Dedifferentiated amniotic fluid mesenchymal stem cell (primary cell): ENCODE data around the gene TMPRSS2.

Source experiments
- DNase-seq: peaks from one replicate; pipeline ENCODE4 v3.0.0-alpha.2; 2016; ENCODE audit errors: extremely low spot score

Gene TMPRSS2

DNA sequence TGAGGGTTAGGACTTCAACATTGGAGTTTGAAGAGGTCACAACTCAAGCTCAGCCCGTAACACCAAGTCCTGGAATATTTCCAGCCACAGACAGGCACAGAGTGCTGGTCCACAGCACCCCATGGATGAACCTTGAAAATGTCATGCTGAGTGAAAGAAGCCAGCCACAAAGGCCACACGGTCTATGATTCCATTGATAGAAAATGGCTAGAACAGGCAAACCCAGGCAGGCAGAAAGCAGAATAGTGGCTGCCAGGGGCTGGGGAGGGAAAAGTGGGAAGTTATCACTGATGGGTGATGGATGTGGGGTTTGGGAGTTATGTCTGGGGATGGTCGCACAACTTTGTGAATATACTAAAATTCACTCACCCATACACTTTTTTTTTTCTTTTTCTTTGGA lies 60.6 kb downstream of the TMPRSS2 start:
- no peak for DNase-seq

DNA sequence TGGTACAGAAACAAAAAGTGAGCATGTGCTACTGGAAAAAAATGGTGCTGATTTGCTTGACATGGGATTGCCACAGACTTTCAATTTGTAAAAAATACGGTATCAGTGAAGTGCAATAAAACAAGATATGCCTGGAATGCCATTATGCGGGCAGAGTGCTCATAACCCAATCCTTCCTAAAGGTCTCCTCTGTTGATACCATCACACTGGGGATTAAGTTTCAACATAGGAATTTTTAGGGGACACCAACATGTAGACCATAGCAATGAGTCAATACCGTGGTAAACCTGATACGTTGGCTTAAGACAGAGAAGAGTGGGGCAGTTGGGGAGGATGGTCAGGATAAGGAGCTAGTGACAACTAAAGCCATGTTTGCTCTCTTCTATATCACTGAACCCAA lies 61.4 kb downstream of the TMPRSS2 start:
- no peak for DNase-seq

DNA sequence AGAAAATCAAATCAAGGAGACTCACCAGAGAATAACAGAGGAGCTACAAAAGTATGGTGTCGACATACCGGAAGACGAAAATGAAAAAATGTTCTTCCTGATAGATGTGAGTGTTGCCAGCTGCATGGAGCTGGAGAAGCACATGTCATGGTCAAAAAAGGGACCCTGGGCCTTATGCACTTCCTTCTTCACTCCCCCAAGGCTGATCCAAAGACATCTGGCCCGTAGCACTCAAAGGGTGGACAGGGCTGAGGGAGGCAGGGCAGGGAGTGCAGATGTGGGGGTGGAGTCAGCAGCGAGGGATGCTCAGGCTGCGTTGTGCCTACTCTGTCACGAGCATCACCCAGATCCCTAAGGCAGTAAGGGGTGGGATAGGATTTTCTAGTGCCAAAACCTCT lies 62.5 kb downstream of the TMPRSS2 start:
- no peak for DNase-seq

DNA sequence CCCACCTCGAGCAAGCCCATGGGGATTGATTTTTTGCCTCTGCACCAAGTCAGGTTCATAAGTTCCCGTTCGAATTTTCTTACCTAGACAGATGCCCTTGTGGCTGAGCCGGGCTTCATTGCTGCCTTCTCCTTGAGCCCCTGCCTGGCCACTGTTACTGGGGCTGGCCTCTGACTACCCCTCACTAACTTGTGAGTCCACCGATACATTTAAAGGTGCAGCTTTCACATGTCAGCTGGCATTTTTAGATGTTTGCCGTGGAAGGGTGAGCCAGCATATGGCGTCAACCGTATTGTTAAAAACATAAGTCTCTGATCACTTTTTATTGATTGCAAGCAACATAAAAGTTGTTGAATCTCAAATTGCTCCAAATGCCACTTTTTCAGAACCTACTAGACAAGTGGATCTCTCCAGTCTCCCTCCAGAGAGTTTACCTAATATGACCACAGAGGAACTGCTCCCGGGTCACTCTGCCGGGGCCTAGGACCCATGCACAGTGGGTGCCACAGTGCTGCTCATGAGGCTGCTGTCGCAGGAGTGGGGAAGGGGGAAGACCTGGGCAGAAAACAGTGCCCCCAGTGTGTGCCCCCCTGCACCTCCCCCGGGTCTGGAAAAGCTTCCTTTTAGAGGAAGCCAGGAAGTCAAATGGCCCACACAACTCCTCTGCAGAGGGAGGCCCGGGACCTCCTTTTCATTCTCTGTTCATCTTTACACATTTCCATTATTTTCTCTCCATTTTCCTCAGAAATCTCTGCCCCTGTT lies 63.1 kb downstream of the TMPRSS2 start:
- DNase-seq = no peak

DNA sequence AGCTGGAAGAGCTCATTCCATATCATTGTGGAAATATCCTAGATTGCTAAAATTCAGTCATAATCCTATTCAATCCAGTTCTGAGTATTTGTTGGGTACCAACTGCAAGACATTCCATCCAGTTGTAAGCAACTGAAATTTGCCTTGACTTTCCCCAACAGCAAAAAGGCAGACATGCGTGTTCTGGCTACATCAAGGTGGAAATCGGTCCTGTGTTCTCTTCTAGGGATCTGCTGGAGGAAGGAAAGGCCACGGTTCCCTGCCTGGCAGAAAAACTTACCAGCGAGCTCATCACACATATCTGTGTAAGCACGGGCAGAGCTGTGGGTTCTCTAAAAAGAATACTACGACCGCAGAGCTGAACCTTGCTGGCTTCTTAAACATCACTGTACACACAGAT lies 64.4 kb downstream of the TMPRSS2 start:
- DNase-seq = no peak

DNA sequence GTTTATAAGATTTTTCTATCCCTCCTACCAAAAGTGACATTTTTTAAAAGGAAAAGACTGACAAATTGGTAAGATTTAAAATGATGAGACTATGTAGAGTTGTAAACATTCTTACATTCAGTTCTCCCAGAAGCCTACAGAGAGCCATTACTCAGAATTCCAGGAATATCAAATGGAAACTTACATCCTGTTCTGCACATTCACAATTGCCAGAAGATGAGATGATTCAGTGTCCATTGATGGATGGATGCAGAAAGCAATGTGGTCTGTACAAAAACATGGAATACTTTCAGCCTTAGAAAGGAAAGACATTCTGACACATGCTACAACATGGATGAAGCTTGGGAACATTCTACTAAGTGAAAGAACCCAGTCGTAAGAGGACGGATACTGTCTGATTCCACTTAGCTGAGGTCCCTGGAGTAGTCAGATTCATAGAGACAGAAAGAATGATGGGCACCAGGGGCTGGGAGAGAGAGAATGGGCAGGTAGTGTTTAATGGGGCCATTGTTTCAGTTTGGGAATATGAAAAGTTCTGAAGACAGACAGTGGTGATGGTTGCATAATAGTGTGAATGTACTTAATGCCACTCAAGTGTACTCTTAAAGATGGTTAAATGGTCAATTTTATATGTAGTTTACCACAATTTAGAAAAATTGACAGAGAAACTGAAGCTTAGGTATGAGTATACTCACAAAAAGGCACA lies 65.3 kb downstream of the TMPRSS2 start:
- no peak for DNase-seq

DNA sequence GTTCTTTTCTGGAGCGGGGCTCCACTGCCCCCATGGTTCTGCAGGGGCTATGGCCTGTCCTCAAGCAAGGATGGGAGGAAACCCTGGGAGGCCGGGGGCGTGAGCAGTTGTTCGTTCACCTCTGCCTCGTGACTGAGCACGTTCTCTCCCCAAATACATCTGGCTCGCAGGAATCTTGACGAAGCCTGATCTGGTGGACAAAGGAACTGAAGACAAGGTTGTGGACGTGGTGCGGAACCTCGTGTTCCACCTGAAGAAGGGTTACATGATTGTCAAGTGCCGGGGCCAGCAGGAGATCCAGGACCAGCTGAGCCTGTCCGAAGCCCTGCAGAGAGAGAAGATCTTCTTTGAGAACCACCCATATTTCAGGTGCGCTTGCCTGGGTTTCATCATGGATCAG lies 66.4 kb downstream of the TMPRSS2 start:
- no peak for DNase-seq

DNA sequence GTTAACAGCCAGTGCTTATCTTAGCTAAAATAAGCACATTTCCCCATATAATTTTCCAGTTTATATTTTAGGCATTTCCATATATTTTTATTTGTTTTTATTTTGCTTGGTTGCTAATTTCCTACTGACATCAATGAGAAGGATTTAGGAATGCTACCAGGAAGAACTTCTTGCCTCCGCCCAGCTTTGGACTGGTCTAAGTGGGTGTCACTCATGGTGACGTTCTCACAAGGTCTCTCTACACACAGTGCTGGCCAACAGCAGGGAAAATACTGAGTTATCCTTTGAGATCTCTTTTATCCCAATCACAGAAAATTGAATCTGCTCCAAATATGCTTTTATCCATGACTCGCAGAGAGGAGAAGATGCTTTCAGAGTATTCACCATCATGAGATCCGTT lies 68.7 kb downstream of the TMPRSS2 start:
- DNase-seq = no peak

DNA sequence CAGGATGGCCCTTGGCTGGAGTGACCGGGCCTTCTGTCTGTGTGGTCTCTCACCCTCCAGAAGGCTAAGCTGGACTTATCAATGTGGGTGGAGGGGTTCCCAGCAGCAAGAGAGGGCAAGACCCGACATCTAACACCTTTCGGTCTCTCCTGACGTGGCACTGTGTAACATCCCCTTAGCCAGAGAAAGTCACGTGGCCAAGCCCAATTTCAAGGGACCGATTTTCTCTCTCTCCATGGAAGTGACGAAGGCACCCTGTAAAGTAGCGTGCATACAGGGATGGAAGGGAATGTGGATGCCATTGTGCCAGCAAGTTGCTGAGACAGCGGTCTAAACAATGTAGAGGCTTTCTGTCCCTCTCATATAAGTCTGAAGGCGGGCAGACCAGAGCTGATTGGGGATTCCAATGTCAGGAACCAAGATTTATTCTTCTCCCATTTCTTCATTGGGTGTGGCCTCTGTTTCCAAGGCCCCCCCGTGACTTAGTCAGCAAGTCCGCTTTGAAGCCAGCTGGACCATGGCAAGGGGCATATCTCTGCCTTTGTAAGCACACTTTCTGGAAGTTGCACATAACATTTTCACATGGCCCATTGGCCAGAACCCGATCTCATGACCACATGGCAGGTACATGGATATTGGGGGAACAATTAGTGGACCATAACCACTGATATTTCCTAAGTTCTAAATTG lies 69.4 kb downstream of the TMPRSS2 start:
- DNase-seq = no peak

DNA sequence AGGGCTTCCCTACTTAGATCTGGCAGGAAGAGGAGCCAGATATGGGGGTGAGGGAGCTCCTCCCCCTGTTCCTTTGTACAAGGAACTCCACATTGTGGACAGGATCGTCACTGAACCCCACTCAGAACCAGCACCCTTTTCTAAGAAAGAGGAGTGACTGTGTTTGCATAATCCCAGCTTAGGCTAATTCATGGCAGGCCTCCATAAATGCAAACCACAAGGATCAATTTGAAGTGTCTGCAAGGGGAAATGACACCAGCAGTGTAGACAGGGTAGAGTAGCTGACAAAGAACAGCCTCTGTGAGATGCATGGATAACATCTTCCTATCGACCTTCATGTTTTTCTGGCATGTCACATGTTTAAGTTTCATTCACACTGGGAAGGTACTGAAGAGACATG lies 70.2 kb downstream of the TMPRSS2 start:
- DNase-seq = no peak

DNA sequence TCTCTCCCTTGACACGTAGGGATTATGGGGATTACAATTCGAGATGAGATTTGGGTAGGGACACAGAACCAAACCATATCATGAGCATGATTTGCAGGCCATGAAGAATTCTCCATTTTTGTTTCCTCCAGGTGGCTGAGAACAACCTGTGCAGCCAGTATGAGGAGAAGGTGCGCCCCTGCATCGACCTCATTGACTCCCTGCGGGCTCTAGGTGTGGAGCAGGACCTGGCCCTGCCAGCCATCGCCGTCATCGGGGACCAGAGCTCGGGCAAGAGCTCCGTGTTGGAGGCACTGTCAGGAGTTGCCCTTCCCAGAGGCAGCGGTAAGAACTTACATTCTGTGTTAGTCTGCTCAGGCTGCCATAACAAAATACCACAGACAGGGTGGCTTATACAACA lies 72.3 kb downstream of the TMPRSS2 start:
- no peak for DNase-seq

DNA sequence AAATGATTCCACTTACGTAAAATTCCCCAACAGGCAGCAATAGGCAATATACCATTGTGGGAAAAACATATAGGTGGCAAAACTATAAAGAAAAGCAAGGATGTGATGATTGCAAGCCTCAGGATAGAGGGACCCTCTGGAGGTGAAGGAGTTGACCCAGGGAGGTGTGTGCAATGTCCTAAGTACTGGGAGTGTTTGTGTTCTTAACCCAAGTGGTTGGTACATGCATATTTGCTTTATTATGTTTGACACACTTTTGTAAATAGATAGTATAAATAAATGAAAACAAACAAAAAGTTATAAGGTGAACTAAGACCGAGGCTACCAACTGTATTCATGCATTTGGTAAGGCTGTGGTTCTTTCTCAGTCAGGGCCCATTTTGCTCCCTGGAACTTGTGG lies 74.4 kb downstream of the TMPRSS2 start:
- no peak for DNase-seq

DNA sequence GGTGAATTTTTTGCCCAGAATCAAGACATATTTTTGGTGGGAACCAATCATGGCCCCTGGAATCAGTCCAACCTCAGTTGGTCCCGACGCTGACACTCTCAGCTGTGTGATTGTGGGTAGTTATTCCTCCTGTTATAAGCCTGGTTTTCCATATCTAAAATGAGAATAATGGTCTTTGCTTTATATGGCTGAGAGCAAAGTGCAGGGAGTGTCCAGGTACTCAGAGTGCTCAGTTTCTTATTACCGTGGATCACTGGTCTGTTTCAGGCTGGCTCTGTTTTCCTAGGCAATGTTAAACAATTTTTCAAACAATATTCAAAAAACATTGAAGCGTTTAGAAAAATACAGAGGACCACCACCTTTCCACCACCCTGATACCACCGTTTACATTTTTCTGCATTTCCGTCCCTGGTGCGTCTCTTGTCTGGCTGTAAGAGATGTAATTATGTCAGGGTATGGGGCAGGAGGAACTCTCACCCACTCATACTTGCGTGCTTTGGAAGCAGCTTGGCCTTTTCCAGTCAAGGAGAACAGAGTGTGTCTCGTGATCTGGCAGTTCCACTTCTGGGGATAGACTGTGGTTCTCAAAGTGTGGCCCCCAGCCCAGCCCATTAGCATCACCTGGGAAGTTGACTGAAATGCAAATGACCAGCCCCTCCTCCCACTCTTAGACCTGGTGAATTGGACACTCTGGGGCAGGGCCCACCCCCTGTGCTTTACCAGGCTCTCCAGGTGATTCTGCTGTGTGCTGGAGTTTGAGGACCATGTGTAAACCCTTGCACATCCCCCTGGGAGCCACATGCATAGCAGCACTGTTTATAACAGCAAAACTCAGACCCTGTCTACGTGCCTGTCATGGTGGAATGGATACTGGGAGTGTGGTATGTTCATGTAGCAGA lies 75.1 kb downstream of the TMPRSS2 start:
- DNase-seq = no peak

DNA sequence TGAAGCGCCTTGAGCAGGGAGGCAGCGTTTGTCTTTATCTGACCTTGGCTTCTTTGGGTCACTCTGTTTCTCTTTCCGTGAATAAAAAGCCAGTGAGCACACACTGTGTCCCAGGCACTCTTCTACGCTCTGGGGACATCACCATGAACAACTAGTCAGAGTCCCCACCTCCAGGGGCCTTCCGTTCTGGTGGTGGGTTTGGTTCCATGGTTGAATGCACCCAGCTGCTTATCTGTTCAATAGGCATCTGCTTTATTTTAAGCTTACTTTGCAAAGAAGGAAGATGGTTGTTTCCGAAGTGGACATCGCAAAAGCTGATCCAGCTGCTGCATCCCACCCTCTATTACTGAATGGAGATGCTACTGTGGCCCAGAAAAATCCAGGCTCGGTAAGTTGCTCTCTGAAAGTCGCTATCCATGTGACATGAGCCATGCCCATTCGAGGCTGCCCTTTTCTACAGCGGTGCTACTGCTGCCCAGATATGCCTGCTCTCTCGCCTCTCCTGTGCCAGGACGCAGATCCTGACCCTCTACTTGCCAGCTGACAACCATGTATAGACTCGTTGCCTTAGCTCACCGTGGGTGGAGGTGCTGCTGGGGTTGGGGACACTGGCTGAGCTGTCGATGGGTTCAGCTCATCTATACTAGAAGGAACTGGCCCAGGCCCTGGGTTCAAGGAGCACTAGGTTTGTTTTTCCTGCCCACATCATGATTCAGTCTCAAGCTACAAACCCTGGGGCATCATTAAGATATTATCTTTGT lies 76.0 kb downstream of the TMPRSS2 start:
- DNase-seq = no peak

DNA sequence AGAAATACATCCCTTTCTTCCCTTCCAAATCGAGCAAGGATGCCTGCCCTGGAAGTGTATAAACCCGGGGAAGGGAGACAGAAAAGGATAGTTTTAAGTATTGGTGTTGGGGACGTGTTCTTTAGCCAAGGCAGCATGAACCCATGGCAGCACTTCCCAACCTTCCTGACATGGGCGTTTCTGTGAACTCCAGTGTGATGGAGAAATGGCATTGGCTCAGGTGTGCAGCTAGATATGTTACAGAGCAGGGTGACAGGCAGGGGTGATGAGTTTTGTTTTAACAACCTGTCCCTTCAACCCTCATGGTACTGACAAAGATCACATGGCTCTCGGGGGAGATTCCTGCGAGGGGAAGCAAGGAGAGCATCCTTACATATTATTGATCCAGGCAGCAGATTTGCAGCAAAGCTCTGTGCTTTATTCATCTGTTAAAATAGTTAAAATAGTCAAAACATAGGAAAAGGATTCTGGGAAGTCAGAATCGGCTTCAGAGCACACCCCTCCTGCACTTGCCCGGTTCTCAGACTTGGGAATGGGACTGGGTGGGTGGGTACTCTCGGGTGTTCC lies 78.0 kb downstream of the TMPRSS2 start:
- no peak for DNase-seq

DNA sequence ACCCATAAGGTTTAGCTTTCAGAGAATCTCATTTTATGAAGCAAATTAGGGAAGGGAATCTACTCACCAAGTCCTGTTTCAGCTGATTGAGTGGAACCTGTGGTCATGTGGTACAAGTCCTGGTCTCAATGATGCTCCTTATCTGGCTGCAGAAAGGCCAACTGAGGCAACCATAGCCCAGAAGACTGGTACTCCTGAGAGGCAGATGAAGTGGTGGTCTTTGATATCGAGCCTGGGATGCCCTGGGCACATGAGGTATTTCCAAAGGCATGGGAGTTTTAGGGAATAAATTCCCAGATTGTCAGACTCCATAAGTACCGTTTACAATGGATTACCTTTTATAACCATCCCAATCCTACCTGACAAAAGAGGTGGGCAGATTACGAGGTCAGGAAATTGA lies 78.7 kb downstream of the TMPRSS2 start:
- DNase-seq = no peak

DNA sequence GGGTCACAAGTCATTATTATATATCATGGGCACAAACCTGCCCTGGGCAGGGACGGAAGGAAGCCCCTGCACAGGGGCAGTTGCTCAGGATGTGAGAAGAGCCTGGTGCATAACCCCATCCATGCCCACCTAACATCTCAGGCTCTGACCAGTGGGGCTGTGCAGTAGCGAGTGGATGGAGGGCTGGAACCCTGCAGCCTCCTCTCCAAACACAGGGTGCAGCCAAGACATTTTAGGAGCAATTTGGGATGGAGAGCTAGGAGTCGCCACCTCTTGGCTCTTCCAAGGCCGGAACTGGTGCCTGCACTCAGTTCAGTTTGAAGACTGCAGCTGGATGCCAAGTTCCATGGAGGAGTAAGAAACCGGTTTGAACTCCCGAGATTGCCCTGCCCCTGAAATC lies 79.1 kb downstream of the TMPRSS2 start:
- no peak for DNase-seq

DNA sequence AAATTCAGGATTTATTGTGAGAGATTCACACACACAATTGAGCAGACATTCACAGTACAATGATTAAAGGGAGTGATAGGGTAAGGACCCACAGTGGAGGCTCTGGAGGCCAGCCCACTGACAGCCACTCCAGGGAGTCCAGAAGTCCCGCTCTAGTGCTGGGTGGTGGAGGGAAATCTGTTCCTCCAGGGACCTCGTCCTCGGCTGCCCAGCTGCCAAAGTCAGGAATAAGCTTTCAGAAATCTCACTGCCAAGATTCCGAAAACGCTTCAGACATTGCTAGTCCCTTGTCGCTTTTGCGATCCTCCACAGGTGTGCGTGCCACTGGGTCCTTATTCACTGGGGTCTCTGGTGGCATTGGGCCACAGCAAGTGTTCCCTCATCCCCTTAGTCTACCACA lies 79.6 kb downstream of the TMPRSS2 start:
- no peak for DNase-seq

DNA sequence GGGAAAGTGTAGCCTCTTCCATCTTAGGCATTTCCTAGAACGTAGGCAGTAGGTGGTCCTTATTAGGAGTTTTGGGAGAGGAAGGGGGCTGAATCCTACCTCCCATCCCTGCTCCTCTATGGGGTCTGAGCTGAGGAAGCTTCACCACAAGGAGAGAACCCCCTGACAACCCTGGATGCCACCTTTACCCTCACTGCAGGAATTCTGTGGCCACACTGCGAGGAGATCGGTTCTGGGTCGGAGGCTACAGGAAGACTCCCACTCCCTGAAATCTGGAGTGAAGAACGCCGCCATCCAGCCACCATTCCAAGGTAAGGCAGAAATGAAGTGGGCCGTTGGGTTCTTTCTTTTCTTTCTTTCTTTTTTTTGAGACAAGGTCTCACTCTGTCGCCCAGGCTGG lies 80.4 kb downstream of the TMPRSS2 start:
- DNase-seq = no peak

DNA sequence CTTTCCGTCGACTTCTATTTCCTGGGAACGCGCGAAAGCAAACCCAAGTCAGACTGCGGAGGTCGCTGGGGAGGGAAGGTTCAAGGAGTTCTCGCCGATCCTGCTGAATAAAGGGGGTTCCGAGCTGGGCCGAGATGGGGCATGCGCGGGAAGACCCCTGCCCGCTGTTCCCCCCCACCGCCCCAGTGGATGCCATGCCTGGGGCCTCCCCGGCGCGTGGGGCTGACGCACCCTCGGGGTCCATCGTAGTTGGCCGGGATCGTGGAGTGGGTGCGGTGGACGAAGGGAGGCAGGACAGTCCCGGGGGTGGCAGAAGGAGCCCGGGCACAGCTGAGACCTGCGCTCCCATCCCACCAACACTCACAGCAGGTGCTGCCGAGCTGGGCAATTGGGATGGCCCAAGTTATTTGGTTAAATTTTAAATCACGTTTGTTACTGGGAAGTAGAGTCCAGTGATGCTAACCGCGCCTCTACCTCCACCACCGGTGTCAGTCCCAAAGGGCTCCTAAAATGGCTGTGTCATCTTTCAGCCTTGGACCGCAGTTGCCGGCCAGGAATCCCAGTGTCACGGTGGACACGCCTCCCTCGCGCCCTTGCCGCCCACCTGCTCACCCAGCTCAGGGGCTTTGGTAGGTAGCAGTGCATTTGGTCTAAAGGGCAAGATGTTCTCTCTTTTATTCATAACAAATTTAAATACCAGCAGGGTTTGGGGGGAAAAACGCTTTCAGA lies 81.1 kb downstream of the TMPRSS2 start:
- DNase-seq = no peak
